Lower leg skin (tissue), 4 donors: ENCODE results near the gene PARP16. TPM values are rescaled to one million over a fixed set of nuclear protein-coding genes. Genes with fewer than 3 reads are reported as not detected.
A peak's percentile ranks its signal among the peaks of the same experiment; 100 is the strongest.

ENCODE experiments used
- DNase-seq, 2 donors: peaks; one replicate each; pipeline ENCODE4 v3.0.0-alpha.2; 2019; ENCODE audit warnings: low spot score in 2 of 2
- H3K4me3 ChIP-seq: fragments of 200-600 bp; sonication (generic); 2 replicates; pipeline ENCODE4 v1.5.1; 2017; ENCODE audit warnings: mild to moderate bottlenecking, low read depth; ENCODE audit not compliant: poor library complexity, severe bottlenecking
- CTCF ChIP-seq, 3 donors: fragments of 450-650 bp; IDR thresholded peaks; one replicate each; pipeline ENCODE4 v1.5.1; 2016; ENCODE audit warnings: antibody characterized with exemption in 3 of 3, mild to moderate bottlenecking in 3 of 3, moderate library complexity in 2 of 3
- POLR2A ChIP-seq, 2 donors: fragments of 450-650 bp; IDR thresholded peaks; one replicate each; pipeline ENCODE4 v1.6.1; 2016 to 2017; ENCODE audit warnings: antibody characterized with exemption in 2 of 2, mild to moderate bottlenecking in 1 of 2, moderate library complexity in 1 of 2
- WGBS, 2 donors: methylation state at CpG; one replicate each; pipeline ENCODE4 v1.1.5; 2018; 5-methylcytosine and 5-hydroxymethylcytosine counted together
- intact Hi-C: fragments of 100-400 bp; cut with DNase I; formaldehyde crosslinking; loops from one replicate; pipeline ENCODE4 v1.15.0; 2023; ENCODE audit warnings: low total_unique reads
- total RNA-seq, 4 donors: library from RNA; depleted of rRNA; stranded (reverse); fragments of >200 nt; gene quantifications; one replicate each; pipeline ENCODE4 v1.1.0, GENCODE V29; 2016

The PARP16 gene
- total RNA-seq, 4 donors from 2014 or later = 10.3 to 14.4 (median 11.3) TPM

DNA sequence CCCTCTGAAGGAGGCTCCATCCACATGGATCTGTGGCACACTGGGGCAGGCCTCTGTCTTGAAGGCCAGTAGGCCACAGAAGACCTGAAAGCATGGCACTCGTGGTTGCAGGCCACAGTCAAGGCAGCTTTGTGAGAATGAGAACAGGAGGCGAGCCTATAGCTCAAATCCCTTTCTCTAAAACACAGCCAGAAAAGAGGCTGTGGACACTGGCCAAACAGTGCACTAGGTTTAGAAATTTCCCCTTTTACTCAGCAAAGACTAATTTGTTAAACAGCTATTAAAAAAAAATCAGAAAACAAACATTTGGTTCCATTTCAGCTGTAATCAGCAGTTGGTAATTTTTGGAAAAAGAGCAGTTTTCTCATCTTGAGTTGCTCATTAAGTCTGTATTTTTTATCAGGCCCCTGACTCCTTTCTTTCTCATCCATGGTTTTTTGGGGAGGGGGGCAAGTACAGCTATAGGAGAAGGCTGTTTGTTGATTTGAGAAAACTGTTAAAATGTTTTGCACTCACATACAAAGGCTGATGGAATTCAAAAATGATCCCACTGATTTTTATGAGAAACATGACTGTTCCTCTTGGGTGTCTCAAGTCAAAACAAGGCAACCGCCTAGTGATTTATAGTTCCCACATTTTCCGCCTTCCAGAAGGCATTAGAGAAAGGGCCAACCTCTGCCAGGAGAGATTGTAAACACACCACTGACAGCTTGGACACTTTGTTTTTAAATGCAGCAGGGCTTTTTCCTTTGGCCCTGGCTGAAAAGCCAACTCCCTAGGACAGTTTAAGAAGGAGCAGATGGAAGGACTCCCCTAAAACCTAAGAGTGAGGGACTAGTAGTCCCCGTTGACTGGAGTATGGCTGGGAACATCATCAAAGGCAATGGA is 28.1 kb downstream of the PARP16 start:
- peak in 1 of 2 donors; percentile 70 for DNase-seq
- H3K4me3 ChIP-seq = no peak overlapping the region
- TF ChIP-seq POLR2A (IDR thresholded peaks at IDR 0.05) (no peak), CTCF (IDR thresholded peaks at IDR 0.05) (no peak)
- WGBS, 2 donors = 55 to 62% methylated on average over 5 of the region's 5 CpGs
- intact Hi-C loops = no loop called here

GRCh38 chr15:65255486-65256140 is 31.1 kb downstream of the PARP16 start:
- H3K4me3 ChIP-seq = no peak overlapping the region
- TF ChIP-seq POLR2A (IDR thresholded peaks at IDR 0.05) (no peak), CTCF (IDR thresholded peaks at IDR 0.05) (no peak)
- 89 to 94% methylated on average over 7 of the region's 7 CpGs for WGBS, 2 donors
- DNase-seq = no peak
- intact Hi-C loops = no loop called here

GRCh38 chr15:65254758-65255157 is 31.9 kb downstream of the PARP16 start:
- DNase-seq = no peak
- intact Hi-C loops = no loop called here
- TF ChIP-seq CTCF (IDR thresholded peaks at IDR 0.05) (no peak), POLR2A (IDR thresholded peaks at IDR 0.05) (no peak)
- 59 to 60% methylated on average over 1 of the region's 1 CpG for WGBS, 2 donors
- H3K4me3 ChIP-seq = no peak overlapping the region

DNA sequence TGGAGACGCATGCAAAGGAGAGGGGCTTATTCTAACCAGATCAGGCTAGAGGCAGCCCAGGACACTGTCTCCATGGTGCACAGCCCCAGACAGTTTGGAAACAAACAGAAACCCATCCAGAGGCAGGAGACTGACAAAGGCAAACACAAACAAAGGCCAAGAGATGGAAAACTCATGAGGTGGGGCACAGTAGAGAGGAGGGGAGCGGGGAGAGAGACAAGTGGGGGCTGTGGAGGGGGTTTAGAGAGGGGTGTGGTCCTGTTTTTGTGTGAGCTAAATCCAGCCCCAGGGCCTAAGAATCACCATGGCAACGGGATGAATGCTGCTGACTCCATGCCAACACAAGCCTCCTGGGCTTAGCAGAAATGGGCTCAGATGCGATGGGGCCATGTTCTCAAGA is 32.3 kb downstream of the PARP16 start:
- WGBS, 2 donors = 40 to 43% methylated on average over 4 of the region's 4 CpGs
- DNase-seq = no peak
- TF ChIP-seq CTCF (IDR thresholded peaks at IDR 0.05) (no peak), POLR2A (IDR thresholded peaks at IDR 0.05) (no peak)
- intact Hi-C loops = no loop called here
- H3K4me3 ChIP-seq = no peak overlapping the region

DNA sequence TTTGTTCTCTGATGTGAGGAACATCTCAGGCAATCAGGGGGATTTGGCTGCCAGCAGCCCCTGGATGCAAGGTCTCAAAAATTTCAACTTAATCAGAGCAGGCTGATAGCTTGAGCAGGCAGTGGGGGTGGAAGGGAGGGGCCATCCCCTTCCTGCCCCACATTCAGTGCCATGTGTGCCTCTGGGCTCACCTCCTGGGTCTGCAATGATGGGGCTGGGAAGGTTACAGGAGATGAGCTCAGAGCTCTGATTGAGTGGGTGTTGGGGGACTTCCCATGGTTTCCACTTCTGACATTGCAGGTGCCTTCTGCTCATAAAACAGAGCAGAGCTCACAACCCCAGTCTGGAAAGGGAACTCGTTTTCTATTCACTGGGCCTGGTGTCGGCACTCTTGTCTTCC is 37.0 kb downstream of the PARP16 start:
- no peak overlapping the region for H3K4me3 ChIP-seq
- TF ChIP-seq CTCF (IDR thresholded peaks at IDR 0.05) (no peak), POLR2A (IDR thresholded peaks at IDR 0.05) (no peak)
- intact Hi-C loops = no loop called here
- DNase-seq = no peak
- 58 to 67% methylated on average over 2 of the region's 2 CpGs for WGBS, 2 donors
